Thyroid gland (tissue), 4 donors: ENCODE data around the gene TPSB2. TPM values are rescaled to one million over a fixed set of nuclear protein-coding genes. Genes with fewer than 3 reads are reported as not detected.
"Not testable (repeated sequence)": the region's sequence is repeated elsewhere in the genome, so short reads cannot be mapped to it uniquely, and the experiment has no call there.

ENCODE experiments used
- DNase-seq, 2 donors: peaks; one replicate each; pipeline ENCODE4 v3.0.0-alpha.2; 2019
- H3K27ac ChIP-seq, 3 donors: fragments of 200-600 bp; sonication (generic); 1 replicate in 2 of 3; 2 replicates in 1 of 3; pipeline ENCODE4 v1.5.1; 2016 to 2019; ENCODE audit warnings: mild to moderate bottlenecking in 1 of 3, moderate library complexity in 1 of 3
- H3K27me3 ChIP-seq: fragments of 200-600 bp; sonication (generic); one replicate; pipeline ENCODE4 v1.5.1; 2019
- H3K36me3 ChIP-seq, 2 donors: fragments of 200-600 bp; sonication (generic); one replicate each; pipeline ENCODE4 v1.5.1; 2016 to 2019
- H3K4me1 ChIP-seq, 2 donors: fragments of 200-600 bp; sonication (generic); one replicate each; pipeline ENCODE4 v1.5.1; 2017 to 2019
- H3K4me3 ChIP-seq, 3 donors: fragments of 200-600 bp; sonication (generic); replicated peaks in 1 of 3; 1 replicate in 2 of 3; 2 replicates in 1 of 3; pipeline ENCODE4 v1.5.1; 2016; ENCODE audit warnings: mild to moderate bottlenecking in 1 of 3
- H3K9me3 ChIP-seq: fragments of 200-600 bp; sonication (generic); one replicate; pipeline ENCODE4 v1.5.1; 2017
- CTCF ChIP-seq, 6 experiments: fragments of 200-600 bp in 3 of 6; fragments of 450-650 bp in 3 of 6; sonication (generic) in 3 of 6; IDR thresholded peaks; one replicate each; pipeline ENCODE4 v1.5.1; 2016 to 2019; ENCODE audit warnings: antibody characterized with exemption in 6 of 6, mild to moderate bottlenecking in 2 of 6, inconsistent platforms in 1 of 6, moderate library complexity in 1 of 6
- POLR2A ChIP-seq, 2 donors: fragments of 450-650 bp; IDR thresholded peaks; one replicate each; pipeline ENCODE4 v1.6.1; 2017; ENCODE audit warnings: antibody characterized with exemption in 2 of 2, mild to moderate bottlenecking in 2 of 2, moderate library complexity in 1 of 2
- WGBS, 2 donors: methylation state at CpG; one replicate each; pipeline ENCODE4 v1.1.5; 2017; 5-methylcytosine and 5-hydroxymethylcytosine counted together
- intact Hi-C: fragments of 100-400 bp; cut with DNase I; formaldehyde crosslinking; loops from one replicate; pipeline ENCODE4 v1.15.1; 2023
- total RNA-seq, 4 donors: library from RNA; depleted of rRNA; stranded (reverse); fragments of >200 nt; gene quantifications; one replicate each; pipeline ENCODE4 v1.2.3, GENCODE V29; 2016

TPSB2 gene
- total RNA-seq, 4 donors from 2014 or later, result 1.1 to 16.6 (median 11.9) TPM; not detected in 1

- TF ChIP-seq POLR2A (IDR thresholded peaks at IDR 0.05), result no peak
- TF ChIP-seq CTCF (IDR thresholded peaks at IDR 0.05), result no peak
- DNase-seq, result no peak
- H3K4me3 ChIP-seq, result no peak overlapping the region
- H3K27me3 ChIP-seq, result no peaks in the 10 kb centered on the region
- peaks cover 0 to 9% of the 10 kb centered on the region in 2 donors for H3K4me1 ChIP-seq
- no peak overlapping the region for H3K27ac ChIP-seq
- intact Hi-C loops, result no loop called here
- no peaks in the 10 kb centered on the region for H3K9me3 ChIP-seq
- H3K36me3 ChIP-seq, result no peaks in the 10 kb centered on the region
- 62 to 65% methylated on average over 12 of the region's 12 CpGs for WGBS, 2 donors
These were observed 41.4 kb upstream of the TPSB2 start for GRCh38 chr16:1271380-1271723.

- H3K27me3 ChIP-seq, DNase-seq, H3K4me1 ChIP-seq, H3K9me3 ChIP-seq, intact Hi-C loops, H3K4me3 ChIP-seq, H3K36me3 ChIP-seq, H3K27ac ChIP-seq: not testable (repeated sequence)
- 91 to 97% methylated on average over 7 of the region's 7 CpGs for WGBS, 2 donors
These were observed 39.4 kb upstream of the TPSB2 start for GRCh38 chr16:1269418-1269817.

- no peak overlapping the region for H3K27ac ChIP-seq
- H3K36me3 ChIP-seq, result no peaks in the 10 kb centered on the region
- no peak for TF ChIP-seq POLR2A (IDR thresholded peaks at IDR 0.05)
- no peak for TF ChIP-seq CTCF (IDR thresholded peaks at IDR 0.05)
- H3K4me1 ChIP-seq, result no peaks in the 10 kb centered on the region
- no peaks in the 10 kb centered on the region for H3K9me3 ChIP-seq
- no peaks in the 10 kb centered on the region for H3K27me3 ChIP-seq
- 82 to 84% methylated on average over 11 to 19 of the region's 19 CpGs for WGBS, 2 donors
- H3K4me3 ChIP-seq, result no peak overlapping the region
- DNase-seq, result no peak
- intact Hi-C loops, result no loop called here
These were observed 35.8 kb upstream of the TPSB2 start for GRCh38 chr16:1265826-1266225.

- no peak overlapping the region for H3K4me3 ChIP-seq
- H3K9me3 ChIP-seq, result no peaks in the 10 kb centered on the region
- intact Hi-C loops, result no loop called here
- no peaks in the 10 kb centered on the region for H3K36me3 ChIP-seq
- no peak for TF ChIP-seq CTCF (IDR thresholded peaks at IDR 0.05)
- TF ChIP-seq POLR2A (IDR thresholded peaks at IDR 0.05), result no peak
- 67 to 81% methylated on average over 9 to 11 of the region's 13 CpGs for WGBS, 2 donors
- H3K4me1 ChIP-seq, result no peaks in the 10 kb centered on the region
- H3K27ac ChIP-seq, result no peak overlapping the region
- no peak for DNase-seq
- no peaks in the 10 kb centered on the region for H3K27me3 ChIP-seq
These were observed 35.2 kb upstream of the TPSB2 start for GRCh38 chr16:1265090-1265630.

GRCh38 chr16:1264345-1265089 is 34.5 kb upstream of the TPSB2 start:
- 92 to 94% methylated on average over 16 of the region's 16 CpGs for WGBS, 2 donors
- intact Hi-C loops, result no loop called here
- Histone ChIP-seq H3K9me3 (no peaks in the 10 kb centered on the region), H3K36me3 (no peaks in the 10 kb centered on the region), H3K27me3 (no peaks in the 10 kb centered on the region), H3K4me1 (no peaks in the 10 kb centered on the region), H3K27ac (no peak overlapping the region), H3K4me3 (no peak overlapping the region)
- DNase-seq, result no peak
- no peak for TF ChIP-seq POLR2A (IDR thresholded peaks at IDR 0.05)
- TF ChIP-seq CTCF (IDR thresholded peaks at IDR 0.05), result no peak
